Activated B cell treated with CpG ODN at 0.5 μM for 24 hours (primary cell): ENCODE data around the gene MYL7. TPM values are rescaled to one million over a fixed set of nuclear protein-coding genes. Genes with fewer than 3 reads are reported as not detected.

Experiments
- ATAC-seq: fragments of 200-7000 bp; cut with Tn5 transposase; one replicate; pipeline ENCODE4 v1.10.0; 2021; ENCODE audit warnings: low read depth, mild to moderate bottlenecking, moderate library complexity
- CTCF ChIA-PET: fragments of 350-600 bp; sonication (Branson Sonifier 250); formaldehyde crosslinking; loops from one replicate; lab custom pipeline; 2021; ENCODE audit warnings: antibody characterized with exemption; lab: Charles Lee
- POLR2A ChIA-PET: fragments of 350-600 bp; sonication (Branson Sonifier 250); formaldehyde crosslinking; loops from one replicate; lab custom pipeline; 2021; ENCODE audit warnings: antibody characterized with exemption; lab: Charles Lee
- DNase-seq: peaks from one replicate; pipeline ENCODE4 v3.0.0; 2022
- H3K27ac Mint-ChIP-seq: one replicate; pipeline ENCODE4 v1.8.0; 2020; ENCODE audit warnings: mixed read lengths
- H3K27me3 Mint-ChIP-seq: one replicate; pipeline ENCODE4 v1.8.0; 2021; ENCODE audit warnings: mixed read lengths
- H3K36me3 Mint-ChIP-seq: one replicate; pipeline ENCODE4 v1.8.0; 2021; ENCODE audit warnings: low read depth, mixed read lengths
- H3K4me1 Mint-ChIP-seq: one replicate; pipeline ENCODE4 v1.8.0; 2021; ENCODE audit warnings: mixed read lengths
- H3K4me3 Mint-ChIP-seq: one replicate; pipeline ENCODE4 v1.8.0; 2020; ENCODE audit warnings: mild to moderate bottlenecking, mixed read lengths
- H3K9me3 Mint-ChIP-seq: one replicate; pipeline ENCODE4 v1.8.0; 2020; ENCODE audit warnings: mixed read lengths
- CTCF ChIP-seq: fragments of 200-600 bp; IDR thresholded peaks from one replicate; pipeline ENCODE4 v1.8.0; 2022; ENCODE audit warnings: antibody characterized with exemption, mild to moderate bottlenecking
- intact Hi-C: fragments of 100-400 bp; cut with micrococcal nuclease; formaldehyde crosslinking; loops from one replicate; pipeline ENCODE4 v1.15.1; 2024
- total RNA-seq: library from RNA; stranded (reverse); gene quantifications from 2 replicates; pipeline ENCODE4 v1.2.3, GENCODE V29; 2022

MYL7 gene
- total RNA-seq, 1 donor from 2014 or later, result not detected

GRCh38 chr7:44156453-44157010 is 15.4 kb upstream of the MYL7 start:
- no peak for TF ChIP-seq CTCF
- no peak overlapping the region for H3K27ac Mint-ChIP-seq
- CTCF ChIA-PET, result no interaction called here
- intact Hi-C loops, result no loop called here
- H3K9me3 Mint-ChIP-seq, result no peaks in the 10 kb centered on the region
- no peaks in the 10 kb centered on the region for H3K36me3 Mint-ChIP-seq
- DNase-seq (peak; percentile 6), ATAC-seq (no peak)
- H3K4me1 Mint-ChIP-seq, result no peaks in the 10 kb centered on the region
- H3K4me3 Mint-ChIP-seq, result no peak overlapping the region
- H3K27me3 Mint-ChIP-seq, result no peaks in the 10 kb centered on the region
- POLR2A ChIA-PET, result no interaction called here

- H3K4me3 Mint-ChIP-seq, result no peak overlapping the region
- H3K36me3 Mint-ChIP-seq, result no peaks in the 10 kb centered on the region
- no peaks in the 10 kb centered on the region for H3K9me3 Mint-ChIP-seq
- intact Hi-C loops, result no loop called here
- ChIA-PET POLR2A (no interaction called here), CTCF (no interaction called here)
- H3K27ac Mint-ChIP-seq, result no peak overlapping the region
- DNase-seq (peak; percentile 10), ATAC-seq (no peak)
- no peaks in the 10 kb centered on the region for H3K27me3 Mint-ChIP-seq
- peaks cover 4% of the 10 kb centered on the region for H3K4me1 Mint-ChIP-seq
- TF ChIP-seq CTCF, result no peak
Observed at GRCh38 chr7:44155191-44156185, 14.4 kb upstream of the MYL7 start.

GRCh38 chr7:44154703-44155102 is 13.6 kb upstream of the MYL7 start:
- no peaks in the 10 kb centered on the region for H3K36me3 Mint-ChIP-seq
- no peaks in the 10 kb centered on the region for H3K27me3 Mint-ChIP-seq
- ATAC-seq (no peak), DNase-seq (no peak)
- no peaks in the 10 kb centered on the region for H3K9me3 Mint-ChIP-seq
- CTCF ChIA-PET, result no interaction called here
- peaks cover 8% of the 10 kb centered on the region for H3K4me1 Mint-ChIP-seq
- H3K4me3 Mint-ChIP-seq, result no peak overlapping the region
- TF ChIP-seq CTCF, result no peak
- POLR2A ChIA-PET, result no interaction called here
- no peak overlapping the region for H3K27ac Mint-ChIP-seq
- intact Hi-C loops, result no loop called here

DNA sequence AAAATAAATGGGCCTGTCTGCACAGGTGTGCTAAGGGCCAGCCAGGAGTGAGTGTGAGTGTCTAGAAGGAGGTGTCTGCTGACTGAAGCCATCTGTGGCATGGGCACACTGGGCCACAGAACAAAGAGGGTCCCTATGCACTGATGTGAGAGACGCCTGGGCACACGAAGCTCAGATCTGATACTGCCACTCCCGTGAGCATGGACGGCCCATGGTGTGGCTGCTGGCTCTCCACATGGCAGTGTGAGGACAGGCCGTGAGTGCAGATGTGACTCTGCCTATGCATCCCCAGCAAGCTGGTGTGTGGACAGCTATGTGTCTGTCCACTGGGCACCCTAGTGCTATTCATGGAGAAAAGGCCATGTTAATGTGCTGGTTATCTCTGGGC is 12.8 kb upstream of the MYL7 start:
- POLR2A ChIA-PET, result no interaction called here

More for the DNA sequence above, 12.8 kb upstream of the MYL7 start:
- no peak for TF ChIP-seq CTCF
- Mint-ChIP-seq H3K27me3 (no peaks in the 10 kb centered on the region), H3K36me3 (no peaks in the 10 kb centered on the region), H3K4me3 (no peak overlapping the region), H3K27ac (no peak overlapping the region), H3K9me3 (no peaks in the 10 kb centered on the region), H3K4me1 (peaks cover 8% of the 10 kb centered on the region)
- DNase-seq (peak; percentile 2), ATAC-seq (no peak)
- CTCF ChIA-PET, result no interaction called here
- intact Hi-C loops, result no loop called here
